HG03196 (cell line): Measurements from ENCODE around the gene RPS6KA1.
A peak's percentile ranks its signal among the peaks of the same experiment; 100 is the strongest.
"Not testable (repeated sequence)": the region's sequence is repeated elsewhere in the genome, so short reads cannot be mapped to it uniquely, and the experiment has no call there.

Experiments
- ATAC-seq: cut with Tn5 transposase; IDR thresholded peaks from one replicate; pipeline ENCODE4 v1.9.1; 2021; ENCODE audit not compliant: unreplicated experiment

RPS6KA1 gene

DNA sequence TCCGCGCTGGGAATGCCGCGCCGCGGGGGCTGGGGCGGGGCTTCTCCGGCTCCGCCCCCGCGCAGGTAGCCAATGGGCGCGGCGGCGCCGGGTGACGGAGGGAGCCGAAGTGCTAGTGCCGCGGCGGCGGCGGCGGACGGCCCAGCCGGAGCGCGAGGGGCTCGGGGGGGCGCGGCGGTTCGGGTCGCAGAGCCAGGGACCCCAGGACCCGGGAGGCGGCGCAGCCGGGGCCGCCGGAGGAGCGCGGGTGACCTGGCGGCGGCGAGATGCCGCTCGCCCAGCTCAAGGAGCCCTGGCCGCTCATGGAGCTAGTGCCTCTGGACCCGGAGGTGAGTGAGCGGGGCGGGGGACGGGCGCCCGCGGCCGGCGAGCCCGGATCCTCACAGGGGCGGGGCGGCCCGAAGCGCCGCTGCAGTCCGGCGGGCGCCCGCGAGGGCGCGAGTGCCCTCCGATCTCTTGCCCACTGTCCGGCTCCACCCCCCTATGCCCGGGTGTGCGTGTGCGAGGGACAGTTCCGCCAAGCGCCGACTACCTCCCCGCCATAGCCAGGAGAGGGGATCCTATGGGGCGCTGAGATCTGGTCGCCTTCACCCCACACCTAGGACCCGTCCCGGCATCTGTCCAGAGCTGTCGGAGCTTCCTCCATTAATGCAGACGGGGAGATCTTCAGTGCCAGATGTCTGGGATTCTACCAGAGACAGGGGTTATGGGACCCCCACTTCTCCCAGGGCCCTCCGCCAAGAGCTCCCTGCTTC lies at the start of gene RPS6KA1:
Gene RPS6KA1, plus strand, starts transcription at position 107 of the 755 bp plus-strand sequence. Its CDS starts 160 bp downstream, at position 267.
- ATAC-seq: peak; percentile 79

DNA sequence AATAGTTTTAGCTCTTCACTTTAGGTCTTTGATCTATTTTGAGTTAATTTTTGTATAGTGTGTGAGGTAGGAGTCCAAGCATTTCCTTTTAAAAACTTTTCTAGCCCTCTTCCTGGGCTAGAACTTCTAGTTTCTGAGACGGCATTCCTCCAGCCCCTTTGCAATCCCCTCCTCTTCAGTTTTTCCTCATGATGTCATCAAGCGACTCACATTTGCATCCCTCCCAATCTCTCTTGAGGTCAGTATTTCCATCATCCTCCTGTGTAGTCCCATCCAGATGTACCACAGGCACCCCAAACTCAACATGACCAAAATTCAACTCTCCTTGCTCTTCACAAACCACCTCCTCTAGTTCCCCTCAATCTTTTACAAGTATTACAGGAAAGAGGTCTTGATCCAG lies 46.6 kb upstream of the RPS6KA1 start:
- no peak for ATAC-seq

- no peak for ATAC-seq
These were observed 45.6 kb upstream of the RPS6KA1 start for GRCh38 chr1:26483980-26484379.

DNA sequence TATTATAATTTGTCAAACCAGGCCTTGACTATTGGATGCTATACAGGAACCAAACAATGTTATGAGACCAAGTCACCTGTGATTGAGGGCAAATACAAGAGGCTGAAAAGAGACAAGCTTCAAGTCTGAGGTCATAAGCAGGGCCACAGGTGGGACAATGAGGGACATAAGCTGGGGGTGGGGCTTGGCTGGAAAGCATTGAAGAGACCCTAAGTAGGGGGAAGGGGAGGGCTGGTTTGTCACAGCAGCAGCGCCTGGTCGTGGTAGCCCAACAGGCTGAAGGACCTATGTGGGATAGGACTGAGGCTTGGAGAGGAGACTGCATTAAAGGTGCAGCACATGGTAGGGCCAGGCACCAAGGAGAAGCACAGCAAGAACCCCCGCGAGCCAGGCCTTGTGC lies 39.4 kb upstream of the RPS6KA1 start:
- ATAC-seq: no peak

DNA sequence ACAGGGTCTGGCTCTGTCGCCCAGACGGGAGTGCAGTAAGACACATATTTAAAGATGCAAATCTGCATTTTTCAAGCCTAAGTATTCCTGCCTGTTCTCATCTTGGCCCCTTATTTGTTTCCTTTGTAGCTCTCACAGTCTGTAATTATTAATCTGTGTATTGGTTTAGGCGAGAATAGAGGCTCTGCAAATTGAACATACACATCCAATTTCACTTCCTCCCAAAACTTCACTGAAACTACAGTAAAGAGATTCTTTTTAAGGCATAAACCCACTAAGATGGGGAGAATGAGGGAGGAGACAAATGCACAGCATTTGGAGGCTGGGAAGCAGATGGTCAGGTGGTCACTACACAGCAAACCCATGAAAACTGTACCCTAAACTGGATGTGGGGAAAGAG lies 36.3 kb upstream of the RPS6KA1 start:
- no peak for ATAC-seq

- ATAC-seq: no peak
These were observed 35.6 kb upstream of the RPS6KA1 start for GRCh38 chr1:26493938-26494337.

- ATAC-seq: no peak
These were observed 32.7 kb upstream of the RPS6KA1 start for GRCh38 chr1:26496861-26497260.

GRCh38 chr1:26498894-26499293 lies 30.7 kb upstream of the RPS6KA1 start:
- no peak for ATAC-seq

- ATAC-seq: peak; percentile 51
These were observed 28.9 kb upstream of the RPS6KA1 start for GRCh38 chr1:26500488-26501175.

DNA sequence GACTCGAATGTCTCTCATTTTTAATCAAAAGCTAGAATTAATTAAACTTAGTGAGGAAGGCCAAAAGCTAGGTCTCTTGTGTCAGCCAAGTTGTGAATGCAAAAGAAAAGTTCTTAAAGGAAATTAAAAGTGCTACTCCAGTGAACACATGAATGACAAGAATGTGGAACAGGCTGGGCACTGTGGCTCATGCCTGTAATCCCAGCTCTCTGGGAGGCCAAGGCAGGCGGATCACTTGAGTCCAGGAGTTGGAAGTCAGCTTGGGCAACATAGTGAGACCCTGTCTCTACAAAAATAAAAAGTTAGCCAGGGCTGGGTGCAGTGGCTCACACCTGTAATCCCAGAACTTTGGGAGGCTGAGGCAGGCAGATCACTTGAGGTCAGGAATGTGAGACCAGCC lies 18.9 kb upstream of the RPS6KA1 start:
- not testable (repeated sequence) for ATAC-seq

DNA sequence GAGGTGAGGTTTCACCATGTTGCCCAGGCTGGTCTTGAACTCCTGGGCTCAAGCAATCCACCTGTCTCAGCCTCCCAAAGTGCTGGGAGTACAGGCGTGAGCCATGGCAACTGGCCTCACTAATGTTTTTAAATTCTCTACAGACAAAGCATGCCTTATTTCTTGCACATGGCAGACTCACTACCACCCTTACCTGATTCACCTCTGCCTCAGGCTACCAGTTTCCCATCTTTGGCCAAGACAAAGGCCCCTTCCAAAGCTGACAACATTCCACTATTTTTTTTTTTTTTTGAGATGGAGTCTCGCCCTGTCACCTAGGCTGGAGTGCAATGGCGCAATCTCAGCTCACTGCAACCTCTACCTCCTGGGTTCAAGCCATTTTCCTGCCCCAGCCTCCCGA lies 13.7 kb upstream of the RPS6KA1 start:
- ATAC-seq: not testable (repeated sequence)

GRCh38 chr1:26516987-26517765 lies 12.4 kb upstream of the RPS6KA1 start:
- ATAC-seq: no peak

- no peak for ATAC-seq
These were observed 11.9 kb upstream of the RPS6KA1 start for GRCh38 chr1:26517766-26518049.

GRCh38 chr1:26518355-26518754 lies 11.2 kb upstream of the RPS6KA1 start:
- no peak for ATAC-seq

GRCh38 chr1:26520339-26520738 lies 9.2 kb upstream of the RPS6KA1 start:
- ATAC-seq: no peak

DNA sequence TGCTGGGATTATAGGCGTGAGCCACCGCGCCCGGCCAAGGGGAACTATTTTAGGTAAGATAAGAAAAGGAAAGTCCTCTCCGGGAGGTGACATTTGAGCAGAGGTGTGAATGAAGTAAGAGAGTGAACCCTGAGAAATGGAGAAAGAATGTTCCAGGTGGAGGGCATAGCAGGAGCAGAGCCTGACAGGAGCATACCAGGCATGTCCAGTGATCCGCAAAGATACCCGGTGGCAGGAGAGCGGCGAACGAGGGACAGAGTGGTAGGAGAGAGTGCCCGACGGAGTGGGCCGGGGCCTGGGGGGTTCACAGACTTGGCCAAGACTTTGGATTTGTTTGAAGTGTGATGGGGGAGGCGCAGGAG lies 7.9 kb upstream of the RPS6KA1 start:
- no peak for ATAC-seq

DNA sequence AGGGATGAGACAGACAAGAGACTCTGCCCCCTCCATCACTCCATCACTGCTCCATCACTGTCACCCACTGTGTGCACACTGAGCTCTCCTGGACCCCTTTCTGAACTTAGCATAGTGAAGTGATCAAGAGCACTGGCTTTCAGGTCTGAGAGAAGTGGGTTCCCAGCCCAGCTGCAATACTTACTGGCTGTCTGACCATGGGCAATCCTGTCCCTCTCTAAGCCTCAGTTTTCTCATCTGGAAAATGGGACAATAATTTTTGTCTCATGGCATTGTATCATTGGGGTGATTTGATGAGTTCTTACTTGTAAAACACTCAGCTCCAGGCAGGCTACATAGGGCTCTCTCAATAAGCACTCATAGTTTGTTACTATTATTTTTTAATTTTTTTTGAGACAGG lies 7.5 kb upstream of the RPS6KA1 start:
- no peak for ATAC-seq

DNA sequence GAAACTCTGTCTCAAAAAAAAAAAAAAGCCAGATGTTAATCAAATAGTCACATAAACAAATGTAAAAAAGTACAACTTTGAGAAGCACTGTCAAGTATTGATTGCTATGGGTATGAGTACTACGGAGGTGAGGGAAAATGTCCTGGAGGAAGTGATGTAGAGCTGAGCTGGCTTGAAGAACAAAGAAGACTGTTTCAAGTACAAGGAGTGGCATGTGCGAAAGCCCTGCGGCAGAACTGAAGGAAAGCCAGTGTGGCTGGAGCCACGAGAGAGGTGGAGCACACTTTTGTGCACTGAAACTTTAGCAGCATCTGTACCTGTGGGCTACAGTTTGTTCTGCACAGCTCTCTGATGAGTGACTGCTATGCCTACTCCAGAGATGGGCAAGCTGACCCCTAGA lies 5.4 kb upstream of the RPS6KA1 start:
- no peak for ATAC-seq

DNA sequence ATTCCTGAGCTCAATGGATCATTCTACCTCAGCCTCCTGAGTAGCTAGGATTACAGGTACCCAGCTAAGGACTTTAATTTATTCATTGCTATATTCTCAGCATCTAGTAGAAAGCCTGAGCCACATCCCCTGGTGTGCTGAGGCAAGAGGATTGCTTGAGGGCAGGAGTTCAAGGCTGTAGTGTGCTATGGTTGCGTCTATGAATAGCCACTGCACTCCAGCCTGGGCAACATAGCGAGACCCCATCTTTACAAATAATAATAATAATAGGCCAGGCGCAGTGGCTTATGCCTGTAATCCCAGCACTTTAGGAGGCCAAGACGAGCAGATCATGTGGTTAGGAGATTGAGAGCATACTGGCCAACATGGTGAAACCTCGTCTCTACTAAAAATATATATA lies 3.3 kb upstream of the RPS6KA1 start:
- ATAC-seq: no peak

GRCh38 chr1:26529405-26529654 lies 231 bp upstream of the RPS6KA1 start:
- ATAC-seq: no peak

DNA sequence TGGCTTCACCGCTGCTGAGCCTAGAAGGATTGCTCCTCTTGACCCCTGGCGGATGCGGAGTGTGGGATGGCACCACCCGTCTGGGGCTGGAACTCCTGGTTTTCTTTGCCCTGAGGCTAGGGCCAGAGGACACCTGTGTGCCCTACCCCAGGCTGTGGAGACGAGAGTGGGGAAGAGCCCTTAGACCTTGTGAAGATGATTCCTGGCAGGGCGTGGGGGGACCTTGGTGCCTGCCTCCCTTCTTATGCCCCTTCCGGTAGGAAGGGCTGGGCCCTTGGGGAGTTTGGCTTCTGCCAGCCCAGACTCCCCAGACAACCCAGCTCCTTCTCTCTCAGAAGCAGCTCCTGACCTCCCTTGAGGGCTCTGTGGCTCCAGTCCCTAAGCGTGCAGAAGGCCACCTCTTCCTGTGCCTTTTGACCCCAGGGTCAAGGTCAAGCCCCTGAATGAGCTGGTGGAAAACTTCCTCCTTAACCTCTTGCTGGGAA lies 891 bp downstream of the RPS6KA1 start:
- ATAC-seq: no peak

GRCh38 chr1:26530895-26531598 lies 1.5 kb downstream of the RPS6KA1 start:
- ATAC-seq: no peak
